Neural cell (in vitro differentiated cells): Measurements from ENCODE around the gene OR2T29.
"Not testable (repeated sequence)": the region's sequence is repeated elsewhere in the genome, so short reads cannot be mapped to it uniquely, and the experiment has no call there.

Experiments
- EP300 ChIP-seq: fragments of 450-650 bp; conservative IDR thresholded peaks from 2 replicates; pipeline ENCODE4 v1.6.1; 2014; ENCODE audit warnings: antibody characterized with exemption, mild to moderate bottlenecking, moderate library complexity; ENCODE audit not compliant: poor library complexity, severe bottlenecking
- TF ChIP-seq, protein P1 (sequence below): fragments of 450-650 bp; IDR thresholded peaks from 2 replicates; pipeline ENCODE4 v1.5.1; 2014; ENCODE audit warnings: antibody characterized with exemption, mild to moderate bottlenecking, moderate library complexity; ENCODE audit not compliant: poor library complexity, severe bottlenecking

DNA sequence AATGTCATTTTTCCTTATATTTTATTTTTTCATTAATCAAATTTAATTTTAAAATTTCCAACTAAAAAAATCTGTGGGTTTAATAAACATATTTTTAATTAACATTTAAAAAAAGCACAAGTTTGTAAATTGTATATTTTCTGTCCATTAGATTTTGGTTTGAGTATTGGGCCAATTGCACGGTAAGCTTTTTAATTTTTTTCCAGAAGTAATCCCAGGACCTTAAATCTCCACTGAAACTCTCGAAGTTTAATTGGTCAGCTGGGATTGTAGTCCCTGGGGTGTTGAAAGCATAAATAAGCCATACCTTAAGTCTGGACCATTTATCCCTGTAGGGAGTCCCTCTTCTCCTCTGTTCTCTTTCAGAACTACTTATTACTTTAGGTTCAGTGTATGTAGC is 54.8 kb downstream of the OR2T29 start, which contains the start of gene OR2G6:
- TF ChIP-seq, protein P1, sequence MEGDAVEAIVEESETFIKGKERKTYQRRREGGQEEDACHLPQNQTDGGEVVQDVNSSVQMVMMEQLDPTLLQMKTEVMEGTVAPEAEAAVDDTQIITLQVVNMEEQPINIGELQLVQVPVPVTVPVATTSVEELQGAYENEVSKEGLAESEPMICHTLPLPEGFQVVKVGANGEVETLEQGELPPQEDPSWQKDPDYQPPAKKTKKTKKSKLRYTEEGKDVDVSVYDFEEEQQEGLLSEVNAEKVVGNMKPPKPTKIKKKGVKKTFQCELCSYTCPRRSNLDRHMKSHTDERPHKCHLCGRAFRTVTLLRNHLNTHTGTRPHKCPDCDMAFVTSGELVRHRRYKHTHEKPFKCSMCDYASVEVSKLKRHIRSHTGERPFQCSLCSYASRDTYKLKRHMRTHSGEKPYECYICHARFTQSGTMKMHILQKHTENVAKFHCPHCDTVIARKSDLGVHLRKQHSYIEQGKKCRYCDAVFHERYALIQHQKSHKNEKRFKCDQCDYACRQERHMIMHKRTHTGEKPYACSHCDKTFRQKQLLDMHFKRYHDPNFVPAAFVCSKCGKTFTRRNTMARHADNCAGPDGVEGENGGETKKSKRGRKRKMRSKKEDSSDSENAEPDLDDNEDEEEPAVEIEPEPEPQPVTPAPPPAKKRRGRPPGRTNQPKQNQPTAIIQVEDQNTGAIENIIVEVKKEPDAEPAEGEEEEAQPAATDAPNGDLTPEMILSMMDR = not testable (repeated sequence)
- not testable (repeated sequence) for TF ChIP-seq EP300
